K562 (cell line): ENCODE data around the gene NEK4. TPM values are rescaled to one million over a fixed set of nuclear protein-coding genes. Genes with fewer than 3 reads are reported as not detected.

ENCODE experiments used
- CHD1 ChIP-seq: fragments of 200-600 bp; sonication (generic); IDR thresholded peaks from one replicate; pipeline ENCODE4 v1.6.1; 2012; ENCODE audit warnings: mild to moderate bottlenecking, moderate library complexity, low read length, inconsistent platforms
- CXXC5 ChIP-seq: fragments of 250-450 bp; sonication (Bioruptor Pico); IDR thresholded peaks from 2 replicates; pipeline ENCODE4 v1.8.0; 2022; ENCODE audit warnings: inconsistent platforms, mild to moderate bottlenecking, moderate library complexity
- HES1 ChIP-seq: fragments of 450-650 bp; IDR thresholded peaks from 2 replicates; pipeline ENCODE4 v1.6.1; 2016; ENCODE audit warnings: low read depth, mild to moderate bottlenecking, moderate library complexity
- MEF2A ChIP-seq: IDR thresholded peaks from 2 replicates; pipeline ENCODE4 v1.6.1; 2011; ENCODE audit warnings: low read depth, mild to moderate bottlenecking, low read length, moderate library complexity; ENCODE audit not compliant: control insufficient read depth
- SAP30 ChIP-seq: fragments of 200-600 bp; sonication (generic); IDR thresholded peaks from 2 replicates; pipeline ENCODE4 v1.6.1; 2012; ENCODE audit warnings: borderline replicate concordance, low read depth, mild to moderate bottlenecking, moderate library complexity, low read length, control low read depth, inconsistent platforms; ENCODE audit not compliant: insufficient read depth, poor library complexity, severe bottlenecking
- STAT5A ChIP-seq: IDR thresholded peaks from 2 replicates; pipeline ENCODE4 v1.6.1; 2012; ENCODE audit warnings: low read length, inconsistent platforms, borderline replicate concordance
- U2AF2 ChIP-seq: fragments of 200-400 bp; formaldehyde crosslinking; optimal IDR thresholded peaks from 2 replicates; pipeline ENCODE3; 2017; ENCODE audit warnings: low read depth, mild to moderate bottlenecking, low read length
- ZFP30 ChIP-seq: fragments of 250-450 bp; sonication (Bioruptor Pico); IDR thresholded peaks from 2 replicates; pipeline ENCODE4 v1.8.0; 2022; ENCODE audit warnings: moderate library complexity, mild to moderate bottlenecking, inconsistent platforms, borderline replicate concordance
- ZNF695 ChIP-seq: fragments of 450-650 bp; formaldehyde crosslinking; IDR thresholded peaks from 2 replicates; pipeline ENCODE4 v1.4.0; 2020; ENCODE audit warnings: mild to moderate bottlenecking, moderate library complexity
- ZNF77 ChIP-seq: fragments of 250-450 bp; sonication (Bioruptor Pico); IDR thresholded peaks from 2 replicates; pipeline ENCODE4 v1.5.0; 2020
- polyA plus RNA-seq, 8 experiments: library from polyadenylated mRNA; depleted of rRNA in 4 of 8; stranded (reverse) in 5 of 8; unstranded in 3 of 8; fragments of >200 nt; fragmentation: Nextera tagmentation in 2 of 8; fragmentation: Illumina TruSeq in 1 of 8; extraction: Ambion mirVana in 2 of 8; extraction: Trizol in 1 of 8; gene quantifications; 2 replicates each; pipeline versions ENCODE4 v1.2.1 to v1.2.3, GENCODE V29; 2011 to 2014; ENCODE audit warnings: inconsistent platforms in 1 of 8, missing spikeins in 1 of 8
- total RNA-seq, 7 experiments: library from RNA; depleted of rRNA in 6 of 7; stranded (reverse); fragments of >200 nt in 6 of 7; fragmentation: Illumina TruSeq in 2 of 7; extraction: Trizol in 2 of 7; gene quantifications; 2 replicates each; pipeline versions ENCODE4 v1.2.1 to v1.2.3, GENCODE V29; 2011 to 2021; ENCODE audit warnings: low replicate concordance in 1 of 7
- TF ChIP-seq, protein P1 (sequence below): IDR thresholded peaks from 2 replicates; pipeline ENCODE4 v1.6.1; 2011; ENCODE audit warnings: borderline replicate concordance, low read depth, mild to moderate bottlenecking, moderate library complexity, low read length; ENCODE audit not compliant: insufficient read depth, poor library complexity, severe bottlenecking
- TF ChIP-seq, protein P2 (sequence below): fragments of 250-450 bp; sonication (Bioruptor Pico); IDR thresholded peaks from 2 replicates; pipeline ENCODE4 v1.6.1; 2021; ENCODE audit warnings: mild to moderate bottlenecking
- TF ChIP-seq, protein P3 (sequence below): fragments of 200-800 bp; sonication (Bioruptor generic); IDR thresholded peaks from 2 replicates; pipeline ENCODE4 v1.6.1; 2017; ENCODE audit warnings: missing genetic modification characterization, missing compliant biosample characterization

NEK4 gene
- total and polyA plus RNA-seq, 9 of the 15 experiments (the other 6 are each of a cell fraction or from before 2014, with no cell fraction given), result 5.8 to 23.1 (median 16.6) TPM

DNA sequence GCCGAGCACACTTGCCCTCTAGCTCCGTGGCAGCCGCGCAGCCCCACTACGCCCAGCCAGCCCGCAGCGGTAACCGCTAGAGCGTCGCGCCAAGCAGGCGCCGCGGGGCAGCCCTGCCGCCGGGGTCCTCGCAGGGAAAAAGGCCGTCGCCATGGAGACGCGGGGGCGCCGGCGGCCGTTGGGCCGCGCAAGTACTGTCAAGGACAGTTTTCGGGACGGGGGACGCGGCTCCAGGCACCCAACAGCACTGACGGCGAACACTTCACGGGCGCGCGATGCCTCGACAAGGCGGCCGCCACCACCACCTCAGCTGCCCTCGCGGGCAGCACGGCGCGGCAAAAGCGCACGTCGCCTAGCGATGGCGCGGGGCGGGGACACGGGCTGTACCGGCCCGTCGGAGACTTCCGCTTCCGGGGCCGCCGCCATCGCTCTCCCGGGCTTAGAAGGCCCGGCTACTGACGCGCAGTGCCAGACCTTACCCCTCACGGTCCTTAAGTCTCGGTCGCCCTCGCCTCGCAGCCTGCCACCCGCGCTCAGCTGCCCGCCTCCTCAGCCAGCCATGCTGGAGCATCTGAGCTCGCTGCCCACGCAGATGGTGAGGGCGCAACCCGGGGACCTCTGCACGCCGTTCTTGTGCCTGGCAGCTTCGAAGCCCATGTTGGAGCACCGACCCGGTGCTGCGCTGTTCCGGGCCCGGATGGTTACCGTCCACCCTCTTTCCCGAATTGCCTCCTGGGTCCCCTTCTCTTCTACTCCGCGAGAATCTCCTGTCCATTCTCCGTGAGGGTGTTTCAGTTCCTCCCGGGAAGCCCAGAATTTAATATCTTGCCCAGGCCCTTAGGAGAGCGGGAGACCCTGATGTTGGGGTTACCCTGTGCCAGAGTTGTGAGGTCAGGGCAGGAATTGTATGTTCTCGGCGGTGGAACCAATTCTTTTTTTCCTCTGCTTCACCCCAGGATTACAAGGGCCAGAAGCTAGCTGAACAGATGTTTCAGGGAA is 64.8 kb downstream of the NEK4 start, which contains the start of the genes GLT8D1 and SPCS1 (continued):
- TF ChIP-seq, protein P1, sequence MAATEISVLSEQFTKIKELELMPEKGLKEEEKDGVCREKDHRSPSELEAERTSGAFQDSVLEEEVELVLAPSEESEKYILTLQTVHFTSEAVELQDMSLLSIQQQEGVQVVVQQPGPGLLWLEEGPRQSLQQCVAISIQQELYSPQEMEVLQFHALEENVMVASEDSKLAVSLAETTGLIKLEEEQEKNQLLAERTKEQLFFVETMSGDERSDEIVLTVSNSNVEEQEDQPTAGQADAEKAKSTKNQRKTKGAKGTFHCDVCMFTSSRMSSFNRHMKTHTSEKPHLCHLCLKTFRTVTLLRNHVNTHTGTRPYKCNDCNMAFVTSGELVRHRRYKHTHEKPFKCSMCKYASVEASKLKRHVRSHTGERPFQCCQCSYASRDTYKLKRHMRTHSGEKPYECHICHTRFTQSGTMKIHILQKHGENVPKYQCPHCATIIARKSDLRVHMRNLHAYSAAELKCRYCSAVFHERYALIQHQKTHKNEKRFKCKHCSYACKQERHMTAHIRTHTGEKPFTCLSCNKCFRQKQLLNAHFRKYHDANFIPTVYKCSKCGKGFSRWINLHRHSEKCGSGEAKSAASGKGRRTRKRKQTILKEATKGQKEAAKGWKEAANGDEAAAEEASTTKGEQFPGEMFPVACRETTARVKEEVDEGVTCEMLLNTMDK, result peak; percentile 1
- TF ChIP-seq HES1 (no peak), MEF2A (no peak), CXXC5 (peak; percentile 82), SAP30 (peak; percentile 97), STAT5A (no peak), ZFP30 (CRISPR knock-in tag) (no peak), ZNF77 (no peak), ZNF695 (CRISPR knock-in tag) (no peak), CHD1 (no peak), U2AF2 (no peak)
- TF ChIP-seq, protein P2, sequence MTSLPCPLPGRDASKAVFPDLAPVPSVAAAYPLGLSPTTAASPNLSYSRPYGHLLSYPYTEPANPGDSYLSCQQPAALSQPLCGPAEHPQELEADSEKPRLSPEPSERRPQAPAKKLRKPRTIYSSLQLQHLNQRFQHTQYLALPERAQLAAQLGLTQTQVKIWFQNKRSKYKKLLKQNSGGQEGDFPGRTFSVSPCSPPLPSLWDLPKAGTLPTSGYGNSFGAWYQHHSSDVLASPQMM (CRISPR knock-in tag), result no peak
- TF ChIP-seq, protein P3, sequence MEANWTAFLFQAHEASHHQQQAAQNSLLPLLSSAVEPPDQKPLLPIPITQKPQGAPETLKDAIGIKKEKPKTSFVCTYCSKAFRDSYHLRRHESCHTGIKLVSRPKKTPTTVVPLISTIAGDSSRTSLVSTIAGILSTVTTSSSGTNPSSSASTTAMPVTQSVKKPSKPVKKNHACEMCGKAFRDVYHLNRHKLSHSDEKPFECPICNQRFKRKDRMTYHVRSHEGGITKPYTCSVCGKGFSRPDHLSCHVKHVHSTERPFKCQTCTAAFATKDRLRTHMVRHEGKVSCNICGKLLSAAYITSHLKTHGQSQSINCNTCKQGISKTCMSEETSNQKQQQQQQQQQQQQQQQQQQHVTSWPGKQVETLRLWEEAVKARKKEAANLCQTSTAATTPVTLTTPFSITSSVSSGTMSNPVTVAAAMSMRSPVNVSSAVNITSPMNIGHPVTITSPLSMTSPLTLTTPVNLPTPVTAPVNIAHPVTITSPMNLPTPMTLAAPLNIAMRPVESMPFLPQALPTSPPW (CRISPR knock-in tag), result 0 out of 2 replicates have a peak, but pooled peaks have one; percentile 56
